Left renal pelvis (tissue), 4 donors: Measurements from ENCODE around the gene CTBP2. TPM values are rescaled to one million over a fixed set of nuclear protein-coding genes. Genes with fewer than 3 reads are reported as not detected.

ENCODE experiments used
- DNase-seq, 4 donors: peaks; one replicate each; pipeline ENCODE4 v3.0.0-alpha.2; 2013; ENCODE audit warnings: low read depth in 4 of 4, low spot score in 3 of 4
- polyA plus RNA-seq, 4 donors: library from polyadenylated mRNA; unstranded; fragments of 120-200 nt; gene quantifications; one replicate each; pipeline ENCODE4 v1.2.1, GENCODE V29; 2013; ENCODE audit not compliant: insufficient read length in 4 of 4

CTBP2 gene
- polyA plus RNA-seq: 10 to 100 TPM; 44.4 to 90.5 (median 87.6) TPM

DNA sequence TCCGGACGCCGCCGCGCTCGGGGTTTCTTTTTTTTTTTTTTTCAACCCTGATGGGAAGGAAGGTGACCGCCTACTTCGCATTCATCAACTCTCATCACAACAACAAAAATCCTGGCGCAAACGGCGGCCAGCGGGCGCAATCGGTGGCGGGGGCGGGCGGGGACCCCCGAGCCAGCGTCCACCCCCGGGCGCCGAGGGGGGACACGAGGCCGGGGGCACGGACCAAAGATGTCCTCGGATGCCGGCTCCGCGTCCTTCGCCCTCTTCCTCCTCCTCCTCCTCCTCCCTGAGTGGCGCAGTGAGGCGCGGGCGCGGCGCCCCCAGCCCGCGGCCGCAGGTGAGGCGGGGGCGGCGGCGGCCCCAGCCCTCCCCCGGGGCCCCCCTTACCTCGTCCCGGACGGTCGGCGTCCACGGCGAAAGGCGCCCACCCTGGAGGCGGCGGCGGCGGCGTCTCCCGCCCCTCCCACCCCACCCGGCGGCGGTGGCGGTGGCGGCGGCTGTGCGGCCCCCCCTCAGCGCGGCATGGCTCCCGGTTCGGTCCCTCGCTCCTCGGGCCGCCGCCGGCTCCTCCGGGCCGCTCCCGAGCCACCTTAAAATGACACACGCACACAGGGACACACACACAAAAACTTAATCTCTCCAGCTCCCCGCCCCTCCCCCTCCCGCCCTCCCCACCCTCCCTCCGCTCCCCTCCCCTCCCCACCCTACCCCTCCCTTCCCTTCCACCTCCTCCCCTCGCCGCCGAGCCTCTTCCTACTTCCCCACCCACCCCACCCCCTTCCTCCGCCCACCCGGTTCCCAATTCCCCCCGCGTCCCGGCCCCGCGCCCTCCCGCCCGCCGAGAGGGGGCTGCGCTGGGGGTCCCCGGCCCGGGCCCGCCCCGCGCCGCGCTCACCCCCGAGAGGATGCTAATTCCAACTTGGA, at the start of gene CTBP2:
Gene CTBP2, minus strand, starts transcription at position 632 of the 924 bp plus-strand sequence.
- no peak for DNase-seq

- no peak for DNase-seq
These were observed 49.4 kb upstream of the CTBP2 start for GRCh38 chr10:125209591-125210355.

- no peak for DNase-seq
These were observed 48.6 kb upstream of the CTBP2 start for GRCh38 chr10:125208854-125209565.

GRCh38 chr10:125206623-125207022, 46.3 kb upstream of the CTBP2 start:
- no peak for DNase-seq

DNA sequence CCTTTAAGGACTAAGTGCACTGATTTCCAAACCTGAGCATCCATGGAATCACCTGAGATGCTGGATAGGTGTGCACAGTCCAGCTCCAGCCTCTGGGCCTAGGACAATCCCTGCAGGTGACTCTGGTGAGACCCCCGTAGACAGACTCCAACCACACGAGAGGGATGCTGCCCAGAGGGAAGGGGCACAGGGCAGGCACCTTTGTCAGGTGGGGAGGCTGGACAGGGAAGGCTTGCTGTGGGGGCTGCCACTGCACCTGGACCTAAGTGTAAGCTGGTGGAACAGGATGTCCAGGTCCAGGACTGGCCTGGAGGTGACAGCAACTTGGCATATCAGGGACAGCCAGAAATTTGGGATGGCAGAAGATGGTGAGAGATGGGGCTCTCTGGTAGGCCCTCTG, 45.1 kb upstream of the CTBP2 start:
- no peak for DNase-seq

GRCh38 chr10:125204400-125204799, 44.0 kb upstream of the CTBP2 start:
- DNase-seq: no peak

DNA sequence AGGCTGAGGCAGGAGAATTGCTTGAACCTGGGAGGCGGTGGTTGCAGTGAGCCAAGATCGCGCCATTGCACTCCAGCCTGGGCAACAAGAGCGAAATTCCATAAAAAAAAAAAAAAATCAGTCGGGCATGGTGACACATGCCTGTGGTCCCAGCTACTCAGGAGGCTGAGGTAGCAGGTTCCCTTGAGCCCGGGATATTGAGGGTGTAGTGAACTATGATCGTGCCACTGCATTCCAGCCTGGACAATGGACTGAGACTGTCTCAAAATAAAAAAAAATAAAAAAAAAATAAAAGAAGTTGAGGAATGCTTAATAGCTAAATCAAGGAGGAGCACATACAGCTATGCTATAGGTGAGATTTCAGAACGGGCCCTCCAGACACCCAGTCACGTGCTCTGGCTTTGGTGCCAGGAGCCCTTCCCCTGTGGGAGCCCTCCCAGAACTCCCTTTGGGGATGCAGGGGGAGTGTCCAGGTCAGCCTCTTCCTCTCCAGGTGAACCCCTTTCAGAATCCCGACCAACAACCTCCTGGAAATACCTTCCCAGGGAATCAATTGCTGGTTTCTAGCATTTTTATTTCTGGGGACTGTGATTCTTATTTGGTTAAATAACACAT, 42.9 kb upstream of the CTBP2 start:
- DNase-seq: no peak

DNA sequence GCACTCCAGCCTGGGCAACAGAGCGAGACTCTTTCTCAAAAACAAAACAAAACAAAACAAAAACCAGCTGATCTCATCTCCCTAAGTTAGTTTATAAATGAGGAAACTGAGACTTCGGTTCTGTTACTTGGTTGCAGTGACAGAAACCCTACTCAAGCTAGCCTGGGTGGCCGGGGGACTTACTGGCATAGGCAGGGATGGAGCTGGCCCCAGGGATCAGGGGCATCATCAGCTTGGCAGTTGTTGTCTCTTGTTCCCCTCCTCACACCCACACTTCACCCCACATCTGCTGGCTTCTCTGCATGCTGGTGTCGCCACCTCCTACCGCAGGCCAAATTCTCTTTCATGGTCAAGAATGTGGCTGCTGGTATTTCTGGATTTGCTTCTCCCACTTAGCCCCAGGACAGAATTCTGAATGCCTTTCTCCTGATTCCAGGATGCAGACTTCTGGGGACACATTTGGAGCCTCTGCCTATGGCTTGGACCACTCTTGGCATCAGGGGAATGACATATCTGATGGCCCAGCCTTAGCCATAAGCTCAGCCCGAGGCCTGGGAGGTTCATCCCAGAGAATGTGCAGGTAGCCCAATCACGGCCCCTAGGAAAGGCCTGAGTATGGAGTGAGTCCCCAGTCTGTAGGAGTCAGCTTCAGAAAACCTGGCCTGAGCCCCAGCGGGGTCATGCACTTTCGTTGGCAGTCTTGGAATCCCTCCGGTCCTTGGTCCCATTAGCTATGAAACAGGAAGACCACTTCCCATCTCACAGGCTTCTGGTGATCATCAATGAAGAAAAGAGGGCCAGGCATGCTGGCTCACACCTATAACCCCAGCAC, 41.6 kb upstream of the CTBP2 start:
- DNase-seq: no peak

DNA sequence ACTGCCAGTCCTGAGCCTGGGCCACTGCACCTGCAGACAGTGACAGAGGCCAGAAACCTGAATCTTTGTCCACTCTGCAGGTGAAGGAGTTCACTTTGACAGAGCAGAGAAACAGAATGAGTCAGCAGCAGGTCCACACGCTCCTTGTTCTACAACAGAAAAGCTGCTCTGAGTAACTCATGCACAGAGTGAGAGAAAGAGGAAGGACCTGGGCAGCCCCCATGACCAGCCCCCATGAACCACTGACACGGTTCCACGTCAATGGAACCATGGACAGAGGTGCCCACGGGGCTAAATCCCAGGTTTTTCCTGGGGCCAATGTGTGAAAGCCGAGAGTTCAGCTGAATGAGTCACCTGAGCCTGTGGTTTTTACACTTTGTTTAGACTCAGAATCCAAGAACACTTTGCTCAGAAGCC, 40.8 kb upstream of the CTBP2 start:
- no peak for DNase-seq

GRCh38 chr10:125200396-125200795, 40.0 kb upstream of the CTBP2 start:
- DNase-seq: no peak

- no peak for DNase-seq
These were observed 38.9 kb upstream of the CTBP2 start for GRCh38 chr10:125199270-125199669.

GRCh38 chr10:125194814-125195213, 34.5 kb upstream of the CTBP2 start:
- DNase-seq: no peak

- DNase-seq: no peak
These were observed 33.0 kb upstream of the CTBP2 start for GRCh38 chr10:125193306-125193877.

- no peak for DNase-seq
These were observed 32.3 kb upstream of the CTBP2 start for GRCh38 chr10:125192620-125193019.

- no peak for DNase-seq
These were observed 31.6 kb upstream of the CTBP2 start for GRCh38 chr10:125192005-125192404.

- DNase-seq: no peak
These were observed 30.6 kb upstream of the CTBP2 start for GRCh38 chr10:125190946-125191345.

GRCh38 chr10:125190414-125190813, 30.1 kb upstream of the CTBP2 start:
- DNase-seq: no peak

DNA sequence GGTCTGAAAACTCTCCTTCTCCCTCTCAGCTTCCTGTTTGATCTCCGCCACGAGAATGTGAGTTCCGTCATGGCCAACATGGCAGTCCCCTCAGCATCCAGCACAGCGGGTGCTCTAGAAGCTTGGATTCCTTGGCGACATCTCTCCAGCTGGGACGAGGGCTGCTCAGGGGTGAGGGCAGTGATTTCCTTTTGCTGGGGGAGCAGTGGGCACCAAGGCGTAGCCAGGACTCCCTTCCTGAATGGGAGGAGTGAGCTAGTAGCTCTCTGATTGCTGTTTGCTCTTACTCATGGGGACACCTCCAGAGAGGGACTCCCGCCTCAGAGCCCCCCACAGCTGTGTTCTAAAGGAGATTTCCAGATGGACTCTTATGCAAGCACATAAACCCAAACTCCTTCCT, 28.8 kb upstream of the CTBP2 start:
- no peak for DNase-seq
